Hepatic stellate cell (primary cell): ENCODE results near the gene AKR1C1.
A peak's percentile ranks its signal among the peaks of the same experiment; 100 is the strongest.
"Not testable (repeated sequence)": the region's sequence is repeated elsewhere in the genome, so short reads cannot be mapped to it uniquely, and the experiment has no call there.

Source experiments
- DNase-seq: peaks from one replicate; pipeline ENCODE4 v3.0.0; 2011; ENCODE audit warnings: low spot score

AKR1C1 gene

DNA sequence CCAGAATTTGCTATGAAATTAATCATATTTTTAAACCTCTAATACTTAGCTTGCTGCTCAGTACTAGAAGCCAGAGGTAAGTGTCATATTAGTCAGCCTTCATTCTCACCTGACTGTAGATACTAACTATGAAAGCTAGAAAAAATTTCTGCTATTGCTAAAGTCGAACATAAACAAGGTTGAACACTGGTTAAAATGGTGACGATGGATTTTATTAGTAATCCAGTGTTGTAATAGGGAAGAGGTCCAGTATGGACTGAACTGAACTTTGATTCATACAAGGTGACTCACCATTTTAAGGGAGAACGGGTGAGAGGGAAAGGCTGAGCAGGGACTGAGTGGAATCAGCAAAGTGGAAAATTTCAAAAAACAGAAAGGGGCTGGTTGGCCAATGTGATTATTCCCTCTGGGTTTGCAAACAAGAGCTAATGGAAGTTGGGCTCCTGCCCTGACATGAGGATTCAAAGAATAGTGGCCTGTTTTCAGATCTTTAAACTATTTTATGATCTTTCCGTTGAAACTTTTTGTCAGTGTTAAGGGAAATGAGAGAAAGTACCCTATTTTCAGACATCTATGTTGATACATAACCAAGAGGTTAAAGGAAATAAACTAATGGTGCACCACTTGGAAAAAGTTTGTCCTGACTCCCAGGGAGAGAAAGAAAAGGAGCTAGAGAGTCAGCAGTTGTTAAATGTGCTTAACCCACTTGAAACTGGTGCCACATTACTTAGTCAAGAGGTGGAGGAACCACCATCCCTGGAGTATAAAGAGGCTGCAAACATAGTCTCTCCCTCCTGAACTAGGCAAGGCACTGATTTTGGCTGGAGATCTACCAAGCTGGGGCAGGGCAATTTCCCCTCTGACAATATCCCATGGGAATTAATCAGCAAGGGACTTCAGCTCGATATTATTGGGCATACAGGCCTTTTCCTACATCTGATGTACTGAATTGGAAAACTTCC lies 15.3 kb upstream of the AKR1C1 start:
- DNase-seq = peak; percentile 77

DNA sequence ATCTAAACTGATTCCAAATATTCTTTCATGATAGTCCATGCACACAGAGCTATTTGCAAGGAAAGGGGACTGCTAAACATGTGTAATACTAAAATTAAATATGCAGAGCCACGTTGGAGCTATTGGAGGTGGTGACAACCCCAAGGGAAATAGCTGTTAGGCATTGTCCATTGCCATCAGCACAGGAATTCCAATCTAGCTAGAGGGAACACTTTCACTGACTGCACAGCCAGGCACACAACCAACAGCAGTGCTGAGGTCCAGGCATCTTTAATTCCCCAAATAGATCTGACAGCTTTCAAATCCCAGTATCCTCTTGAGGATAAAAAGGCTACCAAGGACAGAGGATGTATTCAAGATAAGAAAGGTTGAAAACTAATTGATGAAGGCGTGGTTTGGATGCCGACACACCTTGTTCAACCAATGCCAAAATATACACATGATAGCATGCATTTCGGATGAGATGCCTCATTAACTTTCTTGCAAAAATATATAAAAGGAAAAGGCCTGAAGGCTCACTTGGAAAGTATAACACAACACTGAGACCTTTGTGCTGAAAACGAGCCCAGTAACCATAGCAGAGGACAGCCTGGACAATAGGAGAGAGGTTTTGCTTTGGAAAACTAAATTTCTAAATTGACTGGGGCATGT lies 11.6 kb upstream of the AKR1C1 start:
- not testable (repeated sequence) for DNase-seq

DNA sequence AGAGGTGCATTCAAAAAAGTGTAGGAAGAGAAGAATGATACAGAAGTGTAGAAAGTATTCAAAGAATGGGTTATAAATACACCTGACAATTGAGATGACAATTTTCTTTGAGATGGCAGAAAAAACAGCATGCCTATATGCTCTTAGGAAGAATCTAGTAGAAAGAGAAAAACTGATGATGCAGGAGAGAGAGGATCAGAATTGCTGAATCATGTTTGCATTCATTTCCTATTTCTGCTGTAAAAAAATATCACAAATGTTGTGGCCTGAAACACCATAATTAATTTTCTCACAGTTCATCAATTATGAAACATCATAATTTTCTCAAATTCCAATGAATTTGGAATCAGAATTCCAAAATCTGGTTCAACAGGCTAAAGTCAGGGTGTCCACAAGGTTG lies 9.8 kb upstream of the AKR1C1 start:
- no peak for DNase-seq

GRCh38 chr10:4956088-4956487 lies 7.1 kb upstream of the AKR1C1 start:
- not testable (repeated sequence) for DNase-seq

DNA sequence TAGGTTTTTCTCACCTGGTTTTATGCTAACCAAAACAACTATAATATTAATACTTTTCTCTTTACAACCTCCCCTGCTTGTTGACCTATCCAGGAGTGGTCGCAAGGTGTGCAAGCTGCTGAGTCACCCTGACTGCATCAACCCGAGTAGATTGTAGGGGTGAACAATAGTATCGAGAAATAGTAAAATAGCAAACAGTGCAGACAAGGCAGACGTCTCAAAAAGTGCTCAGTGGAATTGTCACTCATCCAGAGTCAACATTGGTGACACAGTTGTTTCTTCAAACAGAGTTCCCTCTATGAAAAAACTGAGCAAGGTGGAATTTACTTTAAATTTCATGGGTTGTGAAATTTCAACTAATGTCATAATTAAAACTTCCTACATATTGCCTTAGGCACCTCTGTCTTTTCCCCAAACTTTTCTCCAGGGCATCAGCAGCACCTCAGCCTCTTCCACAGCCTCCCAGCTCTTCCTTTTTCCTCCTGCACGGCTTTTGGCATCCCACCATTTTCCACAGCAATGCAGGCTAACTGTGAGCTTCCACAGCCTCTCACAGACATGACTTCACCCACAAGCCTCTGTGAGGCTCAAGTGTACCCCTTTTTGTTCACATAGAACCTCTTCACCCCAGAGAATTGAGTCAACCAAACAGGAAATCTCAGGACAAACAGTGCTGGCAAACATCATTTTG lies 6.1 kb upstream of the AKR1C1 start:
- DNase-seq = not testable (repeated sequence)

DNA sequence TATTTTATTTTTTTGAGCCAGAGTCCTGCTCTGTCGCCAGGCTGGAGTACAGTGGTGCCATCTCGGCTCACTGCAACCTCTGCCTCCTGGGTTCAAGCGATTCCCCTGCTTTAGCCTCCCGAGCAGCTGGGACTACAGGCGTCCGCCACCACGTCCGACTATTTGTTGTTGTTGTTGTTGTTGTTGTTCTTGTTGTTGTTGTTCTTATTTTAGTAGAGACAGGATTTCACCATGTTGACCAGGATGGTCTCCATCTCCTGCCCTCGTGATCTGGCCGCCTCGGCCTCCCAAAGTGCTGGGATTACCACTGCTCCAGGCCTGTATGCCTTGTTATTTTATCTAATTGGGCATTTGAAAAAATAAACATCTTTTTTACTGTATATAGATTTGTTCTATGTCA lies 1.7 kb upstream of the AKR1C1 start:
- DNase-seq = not testable (repeated sequence)

GRCh38 chr10:4962308-4962707 lies 907 bp upstream of the AKR1C1 start:
- not testable (repeated sequence) for DNase-seq

DNA sequence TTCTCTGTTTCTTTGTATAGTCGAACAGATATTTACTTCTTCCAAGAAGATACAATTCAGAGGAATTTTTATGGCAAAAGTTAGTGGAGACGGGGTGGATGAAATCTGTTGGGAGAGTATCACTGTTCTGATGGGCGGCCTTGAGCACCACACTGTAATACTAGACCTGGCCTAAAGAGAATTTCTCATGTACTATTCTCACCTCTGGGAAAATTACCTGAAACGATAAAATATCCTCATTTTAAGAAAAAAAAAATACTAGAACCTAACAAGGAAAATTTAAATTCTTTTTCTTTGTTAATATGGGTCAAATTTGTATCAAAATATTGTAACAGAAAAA lies 570 bp downstream of the AKR1C1 start:
- DNase-seq = not testable (repeated sequence)

- not testable (repeated sequence) for DNase-seq
Measured at GRCh38 chr10:4965763-4966162, 2.5 kb downstream of the AKR1C1 start.

DNA sequence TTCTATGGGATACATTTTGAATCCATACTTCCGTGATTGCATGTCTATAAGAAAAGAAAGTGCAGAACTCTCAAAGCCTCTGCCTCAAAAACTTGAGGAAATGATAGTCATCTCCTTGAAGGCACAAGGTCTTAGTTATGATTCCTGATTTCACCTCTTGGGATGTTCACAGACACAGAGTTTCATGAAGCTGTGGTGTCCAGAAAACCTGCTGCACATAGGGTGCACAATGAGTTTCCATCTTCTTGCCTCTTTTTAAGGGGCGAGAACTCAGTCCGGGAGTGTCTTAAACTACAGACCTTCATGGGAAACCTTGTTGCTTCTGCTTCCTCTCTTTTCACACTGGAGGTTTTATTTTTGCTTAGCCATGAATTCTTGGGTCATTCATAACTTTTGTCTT lies 4.0 kb downstream of the AKR1C1 start:
- DNase-seq = not testable (repeated sequence)

DNA sequence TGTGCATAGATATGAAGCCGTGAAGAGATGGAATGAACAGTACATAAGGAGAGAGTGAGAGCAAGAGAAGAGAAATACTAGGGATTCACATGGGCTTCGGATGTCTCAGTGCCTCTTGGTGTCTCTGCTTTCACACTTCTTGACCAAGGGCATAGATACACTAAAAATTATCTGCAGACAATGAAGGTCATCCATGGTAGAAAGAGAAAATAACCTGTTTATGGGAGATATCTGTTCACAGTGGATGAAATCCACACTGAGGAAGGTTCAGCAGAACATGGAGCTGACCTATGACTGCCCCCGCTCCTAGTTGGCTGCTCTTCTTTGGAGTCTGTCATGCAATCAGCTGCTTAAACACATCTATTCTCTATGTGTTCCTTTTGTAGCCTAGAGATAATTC lies 6.1 kb downstream of the AKR1C1 start:
- not testable (repeated sequence) for DNase-seq

GRCh38 chr10:4970362-4970761 lies 7.1 kb downstream of the AKR1C1 start:
- not testable (repeated sequence) for DNase-seq

DNA sequence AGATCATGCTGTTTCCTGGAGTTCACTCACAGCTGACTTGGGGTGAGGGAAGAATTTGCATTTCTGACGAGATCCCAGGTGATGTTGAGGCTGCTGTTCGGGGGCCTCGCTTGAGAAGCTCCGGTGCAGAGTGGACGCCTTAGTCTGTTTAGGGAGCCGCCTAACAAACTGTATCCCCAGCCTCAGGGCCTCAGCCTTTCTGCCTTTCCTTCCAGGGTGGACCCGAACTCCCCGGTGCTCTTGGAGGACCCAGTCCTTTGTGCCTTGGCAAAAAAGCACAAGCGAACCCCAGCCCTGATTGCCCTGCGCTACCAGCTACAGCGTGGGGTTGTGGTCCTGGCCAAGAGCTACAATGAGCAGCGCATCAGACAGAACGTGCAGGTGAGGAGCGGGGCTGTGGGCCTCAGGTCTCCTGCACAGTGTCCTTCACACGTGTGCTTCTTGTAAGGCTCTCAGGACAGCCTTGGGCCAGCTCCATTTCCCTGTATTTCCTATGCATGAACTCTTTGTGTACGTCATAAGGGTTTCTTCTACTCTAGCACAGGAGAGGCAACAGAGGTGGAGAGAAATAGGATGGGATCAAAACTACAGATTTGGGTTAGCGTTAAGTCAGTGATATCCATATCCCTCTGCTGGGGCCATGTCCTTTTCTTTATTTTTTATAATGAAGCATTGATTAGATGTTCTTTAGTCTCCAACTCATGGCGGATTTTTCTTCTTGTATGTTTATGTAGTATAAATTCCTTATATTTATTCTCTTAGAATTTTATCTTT lies 9.3 kb downstream of the AKR1C1 start:
- DNase-seq = not testable (repeated sequence)

GRCh38 chr10:4973294-4973693 lies 10.1 kb downstream of the AKR1C1 start:
- not testable (repeated sequence) for DNase-seq

- not testable (repeated sequence) for DNase-seq
Measured at GRCh38 chr10:4974400-4974799, 11.2 kb downstream of the AKR1C1 start.

- no peak for DNase-seq
Measured at GRCh38 chr10:4977025-4977424, 13.8 kb downstream of the AKR1C1 start.

DNA sequence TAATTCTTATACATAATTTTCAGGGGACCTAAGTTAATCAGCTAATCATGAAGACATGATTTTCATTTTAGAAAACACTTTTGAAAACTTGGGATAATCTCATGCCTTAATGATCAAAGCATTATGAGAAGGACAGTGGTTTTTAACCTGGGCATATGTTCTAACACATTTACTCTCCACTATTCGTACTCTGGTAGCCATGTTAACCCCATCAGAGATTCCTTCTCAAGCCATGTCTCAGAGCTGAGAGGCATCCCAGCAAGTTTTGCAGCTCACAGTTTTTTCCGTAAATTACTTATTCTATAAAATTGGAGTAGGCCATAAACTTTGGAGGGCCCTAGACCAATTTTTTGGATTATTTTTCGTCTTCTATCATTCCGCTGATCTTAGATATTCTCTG lies 15.7 kb downstream of the AKR1C1 start:
- no peak for DNase-seq

DNA sequence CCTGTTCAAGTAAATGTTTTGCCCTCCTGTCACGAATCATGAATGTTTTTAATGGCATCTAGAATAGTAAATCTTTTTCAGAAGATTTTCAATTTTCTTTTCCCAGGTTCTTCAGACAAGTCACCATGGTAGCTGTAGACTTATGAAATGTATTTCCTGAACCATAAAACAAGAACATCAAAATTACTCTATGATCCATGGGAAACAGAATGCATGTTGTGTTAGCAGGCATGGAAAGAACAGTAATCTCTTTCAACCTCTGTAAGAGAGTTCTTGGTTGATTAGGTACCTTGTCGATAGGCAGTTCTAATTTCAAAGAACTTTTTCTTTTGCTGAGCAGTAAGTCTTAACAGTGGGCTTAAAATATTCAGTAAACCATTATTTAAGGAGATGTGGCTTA lies 17.6 kb downstream of the AKR1C1 start:
- DNase-seq = no peak

- no peak for DNase-seq
Measured at GRCh38 chr10:4981722-4982471, 18.7 kb downstream of the AKR1C1 start.

- no peak for DNase-seq
Measured at GRCh38 chr10:4982764-4983226, 19.6 kb downstream of the AKR1C1 start.

DNA sequence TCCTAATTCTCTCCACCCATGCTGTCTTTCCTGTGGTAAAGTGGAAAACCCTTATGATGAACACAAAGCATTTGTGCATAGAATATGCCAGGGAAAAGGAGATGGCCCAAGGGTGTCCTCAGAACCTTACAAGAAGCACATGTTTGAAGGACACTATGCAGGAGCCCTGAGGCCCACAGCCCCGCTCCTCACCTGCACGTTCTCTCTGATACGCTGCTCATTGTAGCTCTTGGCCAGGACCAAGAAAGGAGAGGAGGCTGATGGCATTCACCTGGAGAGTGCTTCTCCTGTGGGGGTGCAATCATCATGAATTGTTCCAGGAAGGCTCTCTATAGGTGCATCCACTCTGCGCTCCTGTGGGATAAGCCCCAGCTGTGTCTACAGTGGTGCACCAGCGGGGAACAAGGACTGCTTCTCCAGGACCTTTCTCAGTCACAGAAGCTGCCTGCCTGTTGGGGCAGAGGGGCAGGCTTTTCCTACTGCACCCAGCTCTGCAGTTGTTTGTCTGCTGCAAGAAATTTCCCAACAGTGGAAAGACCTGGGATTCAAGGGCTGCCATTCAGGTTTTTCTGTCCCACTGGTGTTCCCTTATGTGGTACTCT lies 20.5 kb downstream of the AKR1C1 start:
- DNase-seq = no peak
